Liver (tissue), 9 donors: Measurements from ENCODE around the gene FSIP1. TPM values are rescaled to one million over a fixed set of nuclear protein-coding genes. Genes with fewer than 3 reads are reported as not detected.

Experiments
- DNase-seq: peaks from one replicate; pipeline ENCODE4 v3.0.0-alpha.2; 2017; ENCODE audit warnings: low spot score
- H3K27ac ChIP-seq, 2 donors: one replicate each; pipeline ENCODE4 v1.7.0; 2013; ENCODE audit warnings: inconsistent platforms in 2 of 2, low read length in 2 of 2, control low read depth in 1 of 2, low read depth in 1 of 2, mild to moderate bottlenecking in 1 of 2
- H3K27me3 ChIP-seq, 4 donors: one replicate each; pipeline versions ENCODE4 v1.6.1 to v1.7.0; 2013; ENCODE audit warnings: low read length in 3 of 4, inconsistent platforms in 1 of 4, mild to moderate bottlenecking in 1 of 4, moderate library complexity in 1 of 4; ENCODE audit not compliant: control insufficient read depth in 4 of 4, insufficient read depth in 4 of 4
- H3K36me3 ChIP-seq, 4 donors: one replicate each; pipeline versions ENCODE4 v1.6.1 to v1.7.0; 2013; ENCODE audit warnings: low read length in 3 of 4, mild to moderate bottlenecking in 3 of 4, low read depth in 1 of 4, moderate library complexity in 1 of 4; ENCODE audit not compliant: control insufficient read depth in 4 of 4, insufficient read depth in 3 of 4
- H3K4me1 ChIP-seq, 4 donors: one replicate each; pipeline versions ENCODE4 v1.6.1 to v1.7.0; 2013; ENCODE audit warnings: low read length in 3 of 4, mild to moderate bottlenecking in 3 of 4, moderate library complexity in 1 of 4; ENCODE audit not compliant: control insufficient read depth in 4 of 4, insufficient read depth in 4 of 4
- H3K4me3 ChIP-seq, 3 donors: one replicate each; pipeline versions ENCODE4 v1.6.1 to v1.7.0; 2013; ENCODE audit warnings: low read length in 3 of 3, control low read depth in 1 of 3, low read depth in 1 of 3, mild to moderate bottlenecking in 1 of 3
- H3K9ac ChIP-seq, 2 donors: one replicate each; pipeline ENCODE4 v1.7.0; 2013; ENCODE audit warnings: low read length in 2 of 2, mild to moderate bottlenecking in 2 of 2, moderate library complexity in 2 of 2, control low read depth in 1 of 2, low read depth in 1 of 2
- H3K9me3 ChIP-seq, 4 donors: one replicate each; pipeline versions ENCODE4 v1.6.1 to v1.7.0; 2013; ENCODE audit warnings: low read length in 3 of 4; ENCODE audit not compliant: control insufficient read depth in 4 of 4
- ATF3 ChIP-seq: IDR thresholded peaks from 2 replicates; pipeline ENCODE4 v1.6.1; 2016; ENCODE audit warnings: antibody characterized with exemption
- EGR1 ChIP-seq, 2 donors: IDR thresholded peaks; 2 replicates each; pipeline ENCODE4 v1.6.1; 2016 to 2018; ENCODE audit warnings: antibody characterized with exemption in 2 of 2, low read depth in 2 of 2
- FOXA1 ChIP-seq: IDR thresholded peaks from 2 replicates; pipeline ENCODE4 v1.6.1; 2016; ENCODE audit warnings: antibody characterized with exemption
- FOXA2 ChIP-seq: IDR thresholded peaks from 2 replicates; pipeline ENCODE4 v1.6.1; 2016; ENCODE audit warnings: antibody characterized with exemption
- GABPA ChIP-seq, 2 donors: IDR thresholded peaks in 1 of 2; conservative IDR thresholded peaks in 1 of 2; 2 replicates each; pipeline ENCODE4 v1.6.1; 2016; ENCODE audit warnings: antibody characterized with exemption in 2 of 2, mild to moderate bottlenecking in 1 of 2, moderate library complexity in 1 of 2
- HNF4A ChIP-seq, 2 donors: conservative IDR thresholded peaks; 2 replicates each; pipeline ENCODE4 v1.6.1; 2016; ENCODE audit warnings: antibody characterized with exemption in 2 of 2, mild to moderate bottlenecking in 2 of 2
- HNF4G ChIP-seq: IDR thresholded peaks from 2 replicates; pipeline ENCODE4 v1.6.1; 2016; ENCODE audit warnings: antibody characterized with exemption
- MAX ChIP-seq: IDR thresholded peaks from 2 replicates; pipeline ENCODE4 v1.6.1; 2016; ENCODE audit warnings: antibody characterized with exemption
- NR2F2 ChIP-seq: IDR thresholded peaks from 2 replicates; pipeline ENCODE4 v1.6.1; 2016; ENCODE audit warnings: antibody characterized with exemption
- RAD21 ChIP-seq, 2 donors: IDR thresholded peaks; 2 replicates each; pipeline ENCODE4 v1.6.1; 2016; ENCODE audit warnings: antibody characterized with exemption in 2 of 2, mild to moderate bottlenecking in 2 of 2
- RXRA ChIP-seq, 2 donors: IDR thresholded peaks; 2 replicates each; pipeline ENCODE4 v1.6.1; 2017 to 2018; ENCODE audit warnings: antibody characterized with exemption in 2 of 2, mild to moderate bottlenecking in 1 of 2
- SP1 ChIP-seq: IDR thresholded peaks from 2 replicates; pipeline ENCODE4 v1.6.1; 2018; ENCODE audit warnings: antibody characterized with exemption, mild to moderate bottlenecking
- TAF1 ChIP-seq: conservative IDR thresholded peaks from 2 replicates; pipeline ENCODE4 v1.6.1; 2016; ENCODE audit warnings: antibody characterized with exemption, mild to moderate bottlenecking
- YY1 ChIP-seq: IDR thresholded peaks from 2 replicates; pipeline ENCODE4 v1.6.1; 2016; ENCODE audit warnings: antibody characterized with exemption, mild to moderate bottlenecking
- WGBS: extraction: QIAGEN DNeasy Blood & Tissue Kit; methylation state at CpG from one replicate; pipeline ENCODE4 v1.1.7; 2013; 5-methylcytosine and 5-hydroxymethylcytosine counted together
- polyA plus RNA-seq, 2 donors: library from polyadenylated mRNA; stranded (reverse) in 1 of 2; unstranded in 1 of 2; fragments of 200-250 nt in 1 of 2; fragments of >200 nt in 1 of 2; fragmentation: Nextera tagmentation in 1 of 2; extraction: Ambion mirVana in 1 of 2; gene quantifications; one replicate each; pipeline versions ENCODE4 v1.2.1 to v1.2.3, GENCODE V29; 2013 to 2015
- total RNA-seq, 2 donors: library from RNA; depleted of rRNA; stranded (reverse); fragments of >200 nt; gene quantifications; one replicate each; pipeline ENCODE4 v1.2.3, GENCODE V29; 2014
- TF ChIP-seq, protein P1 (sequence below): IDR thresholded peaks from 2 replicates; pipeline ENCODE4 v1.6.1; 2016; ENCODE audit warnings: antibody characterized with exemption, mild to moderate bottlenecking
- TF ChIP-seq, protein P2 (sequence below): fragments of 150-350 bp; IDR thresholded peaks from 2 replicates; pipeline ENCODE4 v1.5.1; 2017; ENCODE audit warnings: improper control_type of control experiment, low read depth, low read length; ENCODE audit not compliant: missing input control
- donor health status: healthy.
- donor health status: healthy.
- donor health status: healthy.
- donor health status: healthy.
- donor health status: healthy.

The FSIP1 gene
- total and polyA plus RNA-seq, 4 donors = 0.05 to 0.29 (median 0.13) TPM

GRCh38 chr15:39709941-39710340, 72.7 kb downstream of the FSIP1 start:
- no peaks in the 10 kb centered on the region for H3K4me1 ChIP-seq
- DNase-seq = no peak
- WGBS = 93% methylated on average over 4 of the region's 4 CpGs
- no peaks in the 10 kb centered on the region for H3K27me3 ChIP-seq
- no peaks in the 10 kb centered on the region for H3K36me3 ChIP-seq
- TF ChIP-seq RAD21 (IDR thresholded peaks at IDR 0.05) (no peak), GABPA (IDR thresholded peaks at IDR 0.05 in 1 of 2, conservative IDR thresholded peaks at IDR 0.05 in 1 of 2) (no peak), MAX (no peak), HNF4G (no peak), EGR1 (IDR thresholded peaks at IDR 0.05; ENCODE audit: low read depth in 2 of 2) (no peak), FOXA1 (no peak), FOXA2 (no peak)
- TF ChIP-seq, protein P1, sequence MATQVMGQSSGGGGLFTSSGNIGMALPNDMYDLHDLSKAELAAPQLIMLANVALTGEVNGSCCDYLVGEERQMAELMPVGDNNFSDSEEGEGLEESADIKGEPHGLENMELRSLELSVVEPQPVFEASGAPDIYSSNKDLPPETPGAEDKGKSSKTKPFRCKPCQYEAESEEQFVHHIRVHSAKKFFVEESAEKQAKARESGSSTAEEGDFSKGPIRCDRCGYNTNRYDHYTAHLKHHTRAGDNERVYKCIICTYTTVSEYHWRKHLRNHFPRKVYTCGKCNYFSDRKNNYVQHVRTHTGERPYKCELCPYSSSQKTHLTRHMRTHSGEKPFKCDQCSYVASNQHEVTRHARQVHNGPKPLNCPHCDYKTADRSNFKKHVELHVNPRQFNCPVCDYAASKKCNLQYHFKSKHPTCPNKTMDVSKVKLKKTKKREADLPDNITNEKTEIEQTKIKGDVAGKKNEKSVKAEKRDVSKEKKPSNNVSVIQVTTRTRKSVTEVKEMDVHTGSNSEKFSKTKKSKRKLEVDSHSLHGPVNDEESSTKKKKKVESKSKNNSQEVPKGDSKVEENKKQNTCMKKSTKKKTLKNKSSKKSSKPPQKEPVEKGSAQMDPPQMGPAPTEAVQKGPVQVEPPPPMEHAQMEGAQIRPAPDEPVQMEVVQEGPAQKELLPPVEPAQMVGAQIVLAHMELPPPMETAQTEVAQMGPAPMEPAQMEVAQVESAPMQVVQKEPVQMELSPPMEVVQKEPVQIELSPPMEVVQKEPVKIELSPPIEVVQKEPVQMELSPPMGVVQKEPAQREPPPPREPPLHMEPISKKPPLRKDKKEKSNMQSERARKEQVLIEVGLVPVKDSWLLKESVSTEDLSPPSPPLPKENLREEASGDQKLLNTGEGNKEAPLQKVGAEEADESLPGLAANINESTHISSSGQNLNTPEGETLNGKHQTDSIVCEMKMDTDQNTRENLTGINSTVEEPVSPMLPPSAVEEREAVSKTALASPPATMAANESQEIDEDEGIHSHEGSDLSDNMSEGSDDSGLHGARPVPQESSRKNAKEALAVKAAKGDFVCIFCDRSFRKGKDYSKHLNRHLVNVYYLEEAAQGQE = no peak
- no peaks in the 10 kb centered on the region for H3K9me3 ChIP-seq
- no peak overlapping the region for H3K4me3 ChIP-seq
- no peak overlapping the region for H3K27ac ChIP-seq
- H3K9ac ChIP-seq = no peak overlapping the region

DNA sequence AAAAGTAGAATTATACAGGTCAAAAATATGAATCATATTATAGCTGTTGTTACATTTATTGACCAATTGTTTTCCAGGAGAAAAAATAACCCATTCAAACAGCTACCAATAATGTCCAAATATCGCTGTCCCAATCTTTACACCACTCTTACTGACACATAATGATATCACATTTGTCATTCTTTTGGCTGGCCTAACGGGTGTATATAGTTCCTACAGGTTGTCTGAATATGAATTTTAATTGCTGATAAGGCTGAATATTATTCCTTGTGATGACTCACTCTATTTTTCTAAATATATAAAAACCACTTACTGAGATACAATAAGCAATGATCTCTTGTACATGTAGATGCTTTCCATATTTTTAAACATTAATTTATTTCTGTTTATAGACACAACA, 76.4 kb downstream of the FSIP1 start:
- no peak overlapping the region for H3K4me3 ChIP-seq
- H3K9me3 ChIP-seq = no peaks in the 10 kb centered on the region
- H3K4me1 ChIP-seq = no peaks in the 10 kb centered on the region
- DNase-seq = no peak
- no peak for TF ChIP-seq HNF4A (conservative IDR thresholded peaks at IDR 0.05)
- TF ChIP-seq FOXA1 = no peak
- no peak for TF ChIP-seq ATF3
- no peak for TF ChIP-seq GABPA (IDR thresholded peaks at IDR 0.05 in 1 of 2, conservative IDR thresholded peaks at IDR 0.05 in 1 of 2)
- no peak for TF ChIP-seq MAX
- no peak for TF ChIP-seq FOXA2
- no peak for TF ChIP-seq YY1
- no peak for TF ChIP-seq TAF1
- no peak for TF ChIP-seq NR2F2
- TF ChIP-seq SP1 = no peak
- no peak for TF ChIP-seq RXRA (IDR thresholded peaks at IDR 0.05)
- no peak for TF ChIP-seq EGR1 (IDR thresholded peaks at IDR 0.05; ENCODE audit: low read depth in 2 of 2)
- no peak for TF ChIP-seq RAD21 (IDR thresholded peaks at IDR 0.05)
- TF ChIP-seq HNF4G = no peak
- no peak overlapping the region for H3K9ac ChIP-seq
- H3K27ac ChIP-seq = no peak overlapping the region
- H3K27me3 ChIP-seq = no peaks in the 10 kb centered on the region
- 89% methylated on average over 2 of the region's 2 CpGs for WGBS
- no peaks in the 10 kb centered on the region for H3K36me3 ChIP-seq

GRCh38 chr15:39704689-39705088, 78.0 kb downstream of the FSIP1 start:
- H3K9ac ChIP-seq = no peak overlapping the region
- H3K4me3 ChIP-seq = no peak overlapping the region
- TF ChIP-seq, protein P2, sequence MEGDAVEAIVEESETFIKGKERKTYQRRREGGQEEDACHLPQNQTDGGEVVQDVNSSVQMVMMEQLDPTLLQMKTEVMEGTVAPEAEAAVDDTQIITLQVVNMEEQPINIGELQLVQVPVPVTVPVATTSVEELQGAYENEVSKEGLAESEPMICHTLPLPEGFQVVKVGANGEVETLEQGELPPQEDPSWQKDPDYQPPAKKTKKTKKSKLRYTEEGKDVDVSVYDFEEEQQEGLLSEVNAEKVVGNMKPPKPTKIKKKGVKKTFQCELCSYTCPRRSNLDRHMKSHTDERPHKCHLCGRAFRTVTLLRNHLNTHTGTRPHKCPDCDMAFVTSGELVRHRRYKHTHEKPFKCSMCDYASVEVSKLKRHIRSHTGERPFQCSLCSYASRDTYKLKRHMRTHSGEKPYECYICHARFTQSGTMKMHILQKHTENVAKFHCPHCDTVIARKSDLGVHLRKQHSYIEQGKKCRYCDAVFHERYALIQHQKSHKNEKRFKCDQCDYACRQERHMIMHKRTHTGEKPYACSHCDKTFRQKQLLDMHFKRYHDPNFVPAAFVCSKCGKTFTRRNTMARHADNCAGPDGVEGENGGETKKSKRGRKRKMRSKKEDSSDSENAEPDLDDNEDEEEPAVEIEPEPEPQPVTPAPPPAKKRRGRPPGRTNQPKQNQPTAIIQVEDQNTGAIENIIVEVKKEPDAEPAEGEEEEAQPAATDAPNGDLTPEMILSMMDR = no peak
- TF ChIP-seq YY1 (no peak), FOXA2 (no peak), RXRA (IDR thresholded peaks at IDR 0.05) (no peak)
- H3K27me3 ChIP-seq = no peaks in the 10 kb centered on the region
- H3K4me1 ChIP-seq = no peaks in the 10 kb centered on the region
- no peak for DNase-seq
- H3K27ac ChIP-seq = no peak overlapping the region
- WGBS = 76% methylated on average over 1 of the region's 1 CpG
- H3K36me3 ChIP-seq = no peaks in the 10 kb centered on the region
- no peaks in the 10 kb centered on the region for H3K9me3 ChIP-seq
